GM21529 (cell line): ENCODE measurements around the gene SDR42E1.
"Not testable (repeated sequence)": the region's sequence is repeated elsewhere in the genome, so short reads cannot be mapped to it uniquely, and the experiment has no call there.

Experiments
- ATAC-seq: cut with Tn5 transposase; IDR thresholded peaks from one replicate; pipeline ENCODE4 v1.9.1; 2021; ENCODE audit not compliant: unreplicated experiment

SDR42E1 gene

GRCh38 chr16:82005027-82005830 is 6.0 kb downstream of the SDR42E1 start:
- ATAC-seq, result no peak

DNA sequence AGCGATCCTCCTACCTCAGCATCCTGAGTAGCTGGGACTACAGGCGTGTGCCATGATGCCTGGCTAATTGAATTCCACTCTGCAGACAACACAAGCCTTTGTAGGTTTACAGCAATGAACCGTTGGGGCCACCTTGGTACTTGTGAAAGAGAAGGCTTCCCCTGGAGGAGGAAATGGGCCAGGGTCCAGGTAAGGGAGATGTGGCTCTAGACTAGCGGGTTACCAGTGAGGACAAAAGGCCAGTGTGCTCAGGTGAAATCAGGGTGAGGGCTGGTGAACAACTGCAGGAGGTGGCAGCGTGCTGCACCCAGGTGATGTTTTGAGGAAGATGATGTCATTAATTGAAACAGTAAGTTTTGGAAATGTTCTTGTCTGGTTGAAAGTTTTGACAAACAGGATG is 6.7 kb downstream of the SDR42E1 start:
- ATAC-seq, result no peak

DNA sequence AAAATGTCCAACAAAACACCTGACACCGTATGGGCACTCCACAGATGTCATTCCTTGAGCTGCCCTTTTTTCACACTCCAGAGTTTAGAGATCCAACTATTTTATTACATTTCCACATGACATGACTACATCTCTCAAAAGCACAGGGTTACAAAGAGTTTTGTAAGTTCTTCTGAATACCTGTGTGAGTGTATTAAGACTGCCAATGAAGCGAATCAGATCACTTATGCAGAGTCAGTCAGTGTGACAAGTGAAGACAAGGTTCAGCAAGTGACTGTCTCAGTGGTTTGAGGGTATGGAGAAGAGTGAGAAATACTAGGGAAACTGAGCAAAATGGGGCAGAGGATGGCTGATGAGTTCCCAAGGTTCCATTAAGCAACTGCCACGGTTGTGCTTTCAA is 8.4 kb downstream of the SDR42E1 start:
- ATAC-seq, result no peak

DNA sequence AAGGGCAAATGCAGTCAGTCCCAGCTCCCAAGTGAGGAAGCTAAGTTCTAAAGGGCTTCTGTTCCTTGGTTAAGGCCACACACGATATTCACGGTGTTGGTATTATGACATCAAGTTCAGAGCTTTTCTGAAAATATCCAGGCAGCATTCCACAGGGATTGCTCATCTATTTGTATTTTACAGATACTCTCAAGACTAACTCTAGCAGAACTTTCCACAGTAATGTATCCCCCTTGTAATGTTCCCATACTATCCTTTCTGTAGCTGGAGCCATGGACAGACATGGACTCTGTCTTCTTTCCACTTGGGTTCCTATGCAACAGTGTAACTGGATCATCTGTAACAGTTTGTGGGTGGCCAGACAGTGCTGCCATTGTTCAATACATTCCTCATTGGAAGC is 13.5 kb downstream of the SDR42E1 start:
- no peak for ATAC-seq

- no peak for ATAC-seq
Measured at GRCh38 chr16:81996664-81997509, 14.4 kb downstream of the SDR42E1 start.

DNA sequence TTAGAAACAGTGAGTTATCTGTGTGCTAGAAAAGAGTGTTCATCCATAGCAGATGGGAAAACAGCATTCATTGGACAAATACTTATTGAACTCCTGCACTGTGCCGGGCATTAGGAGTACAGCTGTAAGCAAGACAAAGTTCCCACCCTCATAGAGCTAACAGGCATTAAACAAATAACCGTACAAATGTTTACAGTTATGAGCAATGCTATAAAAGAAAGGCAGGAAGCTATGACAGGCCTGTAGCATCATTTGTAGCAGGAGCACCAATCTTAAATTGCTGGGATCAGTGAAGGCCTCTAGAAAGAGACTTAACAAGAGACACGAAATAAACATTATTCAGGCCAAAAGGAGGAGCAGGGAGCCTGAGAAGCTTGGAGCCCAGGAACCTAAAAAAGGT is 15.6 kb downstream of the SDR42E1 start:
- ATAC-seq, result no peak

DNA sequence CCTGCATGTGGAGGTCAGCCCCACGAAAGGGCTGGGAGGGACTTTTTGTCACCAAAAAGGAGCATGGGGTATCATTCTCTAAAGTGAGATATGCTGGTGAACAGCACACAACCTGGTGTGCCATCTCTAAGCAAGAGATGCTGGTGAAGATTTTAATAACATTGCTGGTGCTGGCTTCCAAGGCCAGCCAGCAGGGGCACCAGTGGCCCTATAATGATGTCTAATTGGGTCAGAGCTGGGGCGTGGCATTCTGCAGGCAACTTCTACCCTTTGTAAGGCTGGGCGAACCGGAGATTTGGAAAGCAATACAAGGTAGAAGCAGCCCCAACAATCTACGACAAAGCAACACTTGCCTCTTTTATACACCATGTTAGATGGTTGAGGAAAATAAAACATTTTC is 16.8 kb downstream of the SDR42E1 start:
- no peak for ATAC-seq

DNA sequence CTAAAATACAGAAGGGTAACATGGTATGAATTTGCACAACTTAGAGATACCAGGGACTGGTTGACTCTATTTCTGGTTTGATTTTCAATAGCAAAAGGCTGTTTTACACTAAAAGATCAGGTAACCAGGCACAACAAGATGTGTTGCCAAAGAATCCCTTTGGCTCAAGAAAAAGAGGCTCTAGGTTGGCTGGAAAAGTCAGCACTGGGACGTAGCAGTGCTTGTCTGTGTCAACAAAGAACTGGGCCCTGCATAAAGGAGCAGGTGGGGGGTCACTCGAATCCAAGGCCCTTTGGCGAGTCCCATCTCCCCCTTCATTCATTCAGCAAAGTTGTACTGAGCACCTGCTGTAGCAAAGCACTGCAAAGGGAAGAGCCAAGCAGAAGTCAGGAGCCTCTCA is 18.4 kb downstream of the SDR42E1 start:
- ATAC-seq, result no peak

GRCh38 chr16:81987706-81988105 is 23.6 kb downstream of the SDR42E1 start:
- no peak for ATAC-seq

- no peak for ATAC-seq
Measured at GRCh38 chr16:81987121-81987520, 24.1 kb downstream of the SDR42E1 start.

DNA sequence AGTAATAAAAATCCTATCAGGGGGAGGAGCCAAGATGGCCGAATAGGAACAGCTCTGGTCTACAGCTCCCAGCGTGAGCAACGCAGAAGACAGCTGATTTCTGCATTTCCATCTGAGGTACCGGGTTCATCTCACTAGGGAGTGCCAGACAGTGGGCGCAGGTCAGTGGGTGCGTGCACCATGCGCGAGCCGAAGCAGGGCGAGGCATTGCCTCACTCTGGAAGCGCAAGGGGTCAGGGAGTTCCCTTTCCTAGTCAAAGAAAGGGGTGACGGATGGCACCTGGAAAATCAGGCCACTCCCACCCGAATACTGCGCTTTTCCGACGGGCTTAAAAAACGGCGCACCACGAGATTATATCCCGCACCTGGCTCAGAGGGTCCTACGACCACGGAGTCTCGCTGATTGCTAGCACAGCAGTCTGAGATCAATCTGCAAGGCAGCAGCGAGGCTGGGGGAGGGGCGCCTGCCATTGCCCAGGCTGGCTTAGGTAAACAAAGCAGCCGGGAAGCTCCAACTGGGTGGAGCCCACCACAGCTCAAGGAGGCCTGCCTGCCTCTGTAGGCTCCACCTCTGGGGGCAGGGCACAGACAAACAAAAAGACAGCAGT is 33.8 kb downstream of the SDR42E1 start:
- ATAC-seq, result not testable (repeated sequence)

- ATAC-seq, result no peak
Measured at GRCh38 chr16:81975637-81976036, 35.6 kb downstream of the SDR42E1 start.

DNA sequence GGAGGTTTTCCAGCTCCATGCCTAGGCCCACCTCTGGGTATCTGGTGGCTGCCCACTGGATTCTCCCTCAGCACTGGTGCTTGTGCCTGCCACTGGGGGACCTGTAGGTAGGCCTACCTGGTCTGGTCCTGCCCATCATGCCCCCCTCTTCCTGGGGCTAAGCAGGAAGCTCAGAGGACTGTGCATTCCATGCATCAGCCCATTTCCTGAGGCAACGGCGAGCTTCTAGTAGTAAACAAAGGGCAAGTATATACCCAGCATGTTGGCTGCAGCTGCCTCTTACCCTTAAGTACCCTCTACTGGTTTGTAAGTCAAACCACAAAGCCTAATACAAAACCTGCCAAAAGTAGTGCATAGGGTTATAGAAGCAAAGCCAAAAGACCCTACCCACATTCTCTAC is 37.5 kb downstream of the SDR42E1 start:
- ATAC-seq, result no peak

- ATAC-seq, result no peak
Measured at GRCh38 chr16:81971853-81972252, 39.4 kb downstream of the SDR42E1 start.

- ATAC-seq, result no peak
Measured at GRCh38 chr16:81967358-81967757, 43.9 kb downstream of the SDR42E1 start.

GRCh38 chr16:81964808-81965207 is 46.5 kb downstream of the SDR42E1 start:
- ATAC-seq, result no peak

DNA sequence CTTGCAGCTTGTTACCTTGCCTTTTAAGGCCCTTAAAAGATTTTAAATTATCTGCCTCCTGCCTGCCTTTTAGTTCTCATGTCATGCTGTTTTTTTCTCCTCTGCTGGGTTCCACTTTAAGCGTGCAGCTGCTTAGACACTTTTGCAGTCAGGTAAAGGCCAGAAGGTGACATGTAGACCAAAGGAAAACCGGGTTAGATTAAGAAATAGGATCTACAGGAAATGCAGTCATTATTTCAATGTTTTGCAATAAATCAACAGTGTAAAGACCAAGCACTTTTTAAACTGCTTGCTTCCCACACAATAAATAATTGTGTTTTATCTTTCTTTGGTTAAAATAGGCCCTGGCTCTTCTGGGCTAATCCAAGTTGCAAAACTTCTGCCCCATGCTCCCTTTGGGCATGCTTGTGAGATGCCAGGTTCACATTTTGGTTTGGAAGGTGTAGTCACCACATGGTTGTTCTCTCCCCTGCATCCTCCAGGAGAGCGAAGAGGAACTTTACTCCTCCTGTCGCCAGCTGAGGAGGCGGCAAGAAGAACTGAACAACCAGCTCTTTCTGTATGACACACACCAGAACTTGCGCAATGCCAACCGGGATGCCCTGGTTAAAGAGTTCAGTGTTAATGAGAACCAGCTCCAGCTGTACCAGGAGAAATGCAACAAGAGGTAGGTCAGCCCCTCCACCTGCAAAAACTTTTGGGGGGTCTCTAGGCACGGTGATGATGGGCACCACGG is 54.9 kb downstream of the SDR42E1 start:
- ATAC-seq, result no peak

DNA sequence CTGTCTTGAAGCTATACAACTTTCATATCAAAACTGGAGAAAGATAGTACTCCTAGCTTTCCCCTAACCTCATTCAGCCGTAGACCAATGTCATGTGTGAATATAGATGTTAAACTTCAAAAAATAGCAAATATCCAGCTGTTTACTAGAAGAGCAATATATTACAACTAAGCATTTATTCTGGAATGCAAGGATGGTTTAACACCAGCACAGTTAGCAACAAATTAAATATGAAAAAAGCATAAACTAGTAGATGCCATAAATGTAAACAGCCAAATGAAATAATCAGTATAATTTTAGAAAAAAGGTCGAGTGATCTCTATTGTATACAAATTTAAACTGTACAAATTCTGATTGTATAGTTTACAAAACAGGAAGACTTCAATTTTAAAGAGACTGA is 59.7 kb downstream of the SDR42E1 start:
- ATAC-seq, result no peak

GRCh38 chr16:81946206-81946605 is 65.1 kb downstream of the SDR42E1 start:
- no peak for ATAC-seq

DNA sequence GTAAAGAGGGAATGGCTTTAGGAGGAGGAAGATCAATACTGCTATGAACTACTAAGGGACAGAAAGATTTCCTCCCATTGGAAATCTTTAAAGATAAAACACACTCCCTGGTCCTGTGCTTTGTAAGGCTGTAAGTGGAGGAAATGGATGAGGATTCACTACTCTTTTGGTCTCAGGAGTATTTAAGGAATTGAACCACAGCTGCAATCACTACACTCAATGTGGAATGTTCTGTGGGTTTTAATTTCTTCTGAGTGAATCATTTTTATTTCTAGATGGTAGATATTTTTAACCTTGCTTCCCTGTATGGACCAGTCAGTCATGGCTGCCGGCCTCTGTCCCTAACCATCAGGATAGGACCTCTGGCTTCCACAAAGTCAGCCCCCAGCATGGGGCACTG is 65.6 kb downstream of the SDR42E1 start:
- no peak for ATAC-seq

GRCh38 chr16:81942007-81942601 is 69.2 kb downstream of the SDR42E1 start:
- no peak for ATAC-seq
